Body of pancreas (tissue), 4 donors: ENCODE results near the gene CHST4.

Source experiments
- POLR2A ChIP-seq, 3 donors: fragments of 450-650 bp; IDR thresholded peaks; one replicate each; pipeline ENCODE4 v1.6.1; 2016; ENCODE audit warnings: antibody characterized with exemption in 3 of 3, mild to moderate bottlenecking in 2 of 3
- TF ChIP-seq, protein P1 (sequence below), 7 experiments: fragments of 450-650 bp in 4 of 7; fragments of 200-600 bp in 3 of 7; sonication (generic) in 3 of 7; IDR thresholded peaks; one replicate each; pipeline ENCODE4 v1.5.1; 2016 to 2019; ENCODE audit warnings: antibody characterized with exemption in 7 of 7

GRCh38 chr16:71476457-71477124, 49.6 kb upstream of the CHST4 start:
- no peak for TF ChIP-seq POLR2A (IDR thresholded peaks at IDR 0.05)
- TF ChIP-seq, protein P1, sequence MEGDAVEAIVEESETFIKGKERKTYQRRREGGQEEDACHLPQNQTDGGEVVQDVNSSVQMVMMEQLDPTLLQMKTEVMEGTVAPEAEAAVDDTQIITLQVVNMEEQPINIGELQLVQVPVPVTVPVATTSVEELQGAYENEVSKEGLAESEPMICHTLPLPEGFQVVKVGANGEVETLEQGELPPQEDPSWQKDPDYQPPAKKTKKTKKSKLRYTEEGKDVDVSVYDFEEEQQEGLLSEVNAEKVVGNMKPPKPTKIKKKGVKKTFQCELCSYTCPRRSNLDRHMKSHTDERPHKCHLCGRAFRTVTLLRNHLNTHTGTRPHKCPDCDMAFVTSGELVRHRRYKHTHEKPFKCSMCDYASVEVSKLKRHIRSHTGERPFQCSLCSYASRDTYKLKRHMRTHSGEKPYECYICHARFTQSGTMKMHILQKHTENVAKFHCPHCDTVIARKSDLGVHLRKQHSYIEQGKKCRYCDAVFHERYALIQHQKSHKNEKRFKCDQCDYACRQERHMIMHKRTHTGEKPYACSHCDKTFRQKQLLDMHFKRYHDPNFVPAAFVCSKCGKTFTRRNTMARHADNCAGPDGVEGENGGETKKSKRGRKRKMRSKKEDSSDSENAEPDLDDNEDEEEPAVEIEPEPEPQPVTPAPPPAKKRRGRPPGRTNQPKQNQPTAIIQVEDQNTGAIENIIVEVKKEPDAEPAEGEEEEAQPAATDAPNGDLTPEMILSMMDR (IDR thresholded peaks at IDR 0.05), result no peak
